IMR-90 (cell line): ENCODE results near the gene ZNF653. TPM values are rescaled to one million over a fixed set of nuclear protein-coding genes. Genes with fewer than 3 reads are reported as not detected.

ENCODE experiments used
- ATAC-seq: fragments of 200-7000 bp; cut with Tn5 transposase; 2 replicates; pipeline ENCODE4 v1.9.1; 2020; ENCODE audit warnings: low read depth, mild to moderate bottlenecking, moderate library complexity
- BruUV-seq: library from RNA; stranded (reverse); fragments of 400-500 nt; replicated peaks from 2 replicates; lab custom pipeline; 2021; lab: Mats Ljungman, UMichigan
- CTCF ChIA-PET: fragments of 300-600 bp; formaldehyde crosslinking; extraction: SDS; loops from one replicate; lab custom pipeline; 2021; ENCODE audit warnings: antibody characterized with exemption; lab: Yijun Ruan, JAX
- POLR2A ChIA-PET: fragments of 300-600 bp; sonication (Branson Sonifier 250); formaldehyde crosslinking; loops from one replicate; lab custom pipeline; 2022; ENCODE audit warnings: antibody characterized with exemption; ENCODE audit not compliant: unreplicated experiment; lab: Charles Lee
- DNase-seq: peaks from one replicate; pipeline ENCODE4 v3.0.0; 2013
- H2AFZ ChIP-seq: replicated peaks from 2 replicates; pipeline ENCODE3; 2013; ENCODE audit warnings: low read length, mild to moderate bottlenecking; ENCODE audit not compliant: poor library complexity
- H2AK5ac ChIP-seq: 2 replicates; pipeline ENCODE4 v1.6.1; 2013; ENCODE audit warnings: low read depth, low read length, inconsistent platforms
- H2AK9ac ChIP-seq: replicated peaks from 2 replicates; pipeline ENCODE3; 2013; ENCODE audit warnings: mild to moderate bottlenecking, low read depth, low read length, moderate library complexity; ENCODE audit not compliant: poor library complexity
- H2BK120ac ChIP-seq: 2 replicates; pipeline ENCODE4 v1.6.1; 2013; ENCODE audit warnings: low read depth, low read length, inconsistent platforms
- H2BK15ac ChIP-seq: 3 replicates; pipeline ENCODE4 v1.6.1; 2013; ENCODE audit warnings: low read depth, low read length, inconsistent platforms
- H2BK20ac ChIP-seq: 2 replicates; pipeline ENCODE4 v1.6.1; 2013; ENCODE audit warnings: low read depth, mild to moderate bottlenecking, inconsistent platforms, low read length, moderate library complexity
- H2BK5ac ChIP-seq: 2 replicates; pipeline ENCODE4 v1.6.1; 2013; ENCODE audit warnings: mild to moderate bottlenecking, low read depth, low read length, inconsistent platforms; ENCODE audit not compliant: poor library complexity, severe bottlenecking
- H3K14ac ChIP-seq: replicated peaks from 2 replicates; pipeline ENCODE4 v1.6.1; 2013; ENCODE audit warnings: low read depth, low read length, inconsistent platforms
- H3K18ac ChIP-seq: 2 replicates; pipeline ENCODE4 v1.6.1; 2013; ENCODE audit warnings: low read depth, low read length, control low read depth
- H3K23ac ChIP-seq: 2 replicates; pipeline ENCODE4 v1.6.1; 2013; ENCODE audit warnings: low read depth, low read length, inconsistent platforms
- H3K27ac ChIP-seq: 2 replicates; pipeline ENCODE4 v1.5.1; 2013; ENCODE audit warnings: mild to moderate bottlenecking, control low read depth, low read length; ENCODE audit not compliant: insufficient read depth
- H3K27me3 ChIP-seq: 2 replicates; pipeline ENCODE4 v1.6.1; 2013; ENCODE audit warnings: low read length; ENCODE audit not compliant: control insufficient read depth, insufficient read depth
- H3K36me3 ChIP-seq: 2 replicates; pipeline ENCODE4 v1.6.1; 2013; ENCODE audit warnings: low read length, mixed read lengths; ENCODE audit not compliant: control insufficient read depth, insufficient read depth
- H3K4ac ChIP-seq: 2 replicates; pipeline ENCODE4 v1.6.1; 2013; ENCODE audit warnings: low read depth, low read length, inconsistent platforms
- H3K4me1 ChIP-seq: 2 replicates; pipeline ENCODE4 v1.6.1; 2013; ENCODE audit warnings: low read length, mixed read lengths; ENCODE audit not compliant: control insufficient read depth, insufficient read depth
- H3K4me2 ChIP-seq: 2 replicates; pipeline ENCODE4 v1.6.1; 2013; ENCODE audit warnings: low read depth, mild to moderate bottlenecking, control low read depth, low read length, moderate library complexity
- H3K4me3 ChIP-seq: 2 replicates; pipeline ENCODE4 v1.5.1; 2013; ENCODE audit warnings: low read depth, mild to moderate bottlenecking, control low read depth, low read length, moderate library complexity; ENCODE audit not compliant: insufficient read depth
- H3K56ac ChIP-seq: 2 replicates; pipeline ENCODE4 v1.6.1; 2013; ENCODE audit warnings: low read length, inconsistent platforms; ENCODE audit not compliant: insufficient read depth; ENCODE audit errors: extremely low read depth
- H3K79me1 ChIP-seq, 2 experiments: 2 replicates each; pipeline ENCODE4 v1.6.1; 2013; ENCODE audit warnings: low read length in 2 of 2, inconsistent platforms in 1 of 2, low read depth in 1 of 2
- H3K9ac ChIP-seq: 2 replicates; pipeline ENCODE4 v1.6.1; 2013; ENCODE audit warnings: low read depth, low read length, control low read depth
- H3K9me1 ChIP-seq: 2 replicates; pipeline ENCODE4 v1.6.1; 2013; ENCODE audit warnings: low read length, inconsistent platforms; ENCODE audit not compliant: insufficient read depth
- H3K9me3 ChIP-seq: 2 replicates; pipeline ENCODE4 v1.6.1; 2013; ENCODE audit warnings: low read length; ENCODE audit not compliant: control insufficient read depth, insufficient read depth
- H4K20me1 ChIP-seq: 2 replicates; pipeline ENCODE4 v1.6.1; 2013; ENCODE audit warnings: low read length, inconsistent platforms; ENCODE audit not compliant: insufficient read depth
- H4K5ac ChIP-seq: 2 replicates; pipeline ENCODE4 v1.6.1; 2013; ENCODE audit warnings: mild to moderate bottlenecking, low read depth, low read length, control low read depth
- H4K8ac ChIP-seq, 2 experiments: 2 replicates each; pipeline ENCODE4 v1.6.1; 2013; ENCODE audit warnings: low read depth in 2 of 2, low read length in 2 of 2, control low read depth in 1 of 2, inconsistent platforms in 1 of 2
- H4K91ac ChIP-seq: 2 replicates; pipeline ENCODE4 v1.6.1; 2013; ENCODE audit warnings: low read depth, low read length, inconsistent platforms; ENCODE audit not compliant: insufficient read depth
- MAZ ChIP-seq: IDR thresholded peaks from 2 replicates; pipeline ENCODE4 v1.6.1; 2012; ENCODE audit warnings: low read depth, mild to moderate bottlenecking, low read length, improper control_type of control experiment, moderate library complexity, borderline replicate concordance
- POLR2A ChIP-seq: IDR thresholded peaks from 2 replicates; pipeline ENCODE4 v1.6.1; 2012; ENCODE audit warnings: mild to moderate bottlenecking, low read depth, low read length
- WGBS, 2 experiments: methylation state at CpG; one replicate each; pipeline versions ENCODE4 v1.1.5 to v1.1.7; 2013; ENCODE audit warnings: missing lambda C conversion rate in 2 of 2; ENCODE audit not compliant: insufficient read length in 1 of 2; ENCODE audit errors: extremely low coverage in 2 of 2; 5-methylcytosine and 5-hydroxymethylcytosine counted together
- dilution Hi-C: fragments of 300-500 bp; cut with HindIII; formaldehyde crosslinking; loops from one replicate; pipeline ENCODE4 v1.14.3; 2018; ENCODE audit warnings: low sequenced_read_pairs; ENCODE audit not compliant: unreplicated experiment
- in situ Hi-C: fragments of 300-500 bp; cut with MboI; formaldehyde crosslinking; loops from 3 replicates; pipeline ENCODE4 v1.14.3; 2019; ENCODE audit warnings: low sequenced_read_pairs, inconsistent platforms, mixed read lengths
- intact Hi-C: fragments of 100-400 bp; cut with micrococcal nuclease; formaldehyde crosslinking; loops from 2 replicates; pipeline ENCODE4 v1.10.0; 2022
- polyA plus RNA-seq, 3 experiments: library from polyadenylated mRNA; depleted of rRNA; stranded (reverse); fragments of >200 nt; gene quantifications; 2 replicates each; pipeline ENCODE4 v1.2.3, GENCODE V29; 2012; ENCODE audit warnings: low replicate concordance in 1 of 3
- total RNA-seq: library from RNA; depleted of rRNA; stranded (reverse); fragments of >200 nt; gene quantifications from 2 replicates; pipeline ENCODE4 v1.2.3, GENCODE V29; 2012

Gene ZNF653
- total and polyA plus RNA-seq, 2 of the 4 experiments (the other 2 are of a cell fraction): 3.9 to 9.0 TPM

GRCh38 chr19:11539495-11540365, 34.1 kb upstream of the ZNF653 start:
- Histone ChIP-seq H2BK15ac (peak overlapping the region; percentile 99; the same call in 2 of the 3 replicates), H3K56ac (peak overlapping the region; percentile 92), H3K4me3 (peak overlapping the region; percentile 65), H3K4ac (peak overlapping the region; percentile 97), H2AFZ (peak overlapping the region; percentile 91), H3K27ac (peak overlapping the region; percentile 91), H2AK5ac (peak overlapping the region; percentile 99), H3K23ac (peak overlapping the region; percentile 92), H3K4me2 (peak overlapping the region; percentile 87), H4K5ac (peak overlapping the region; percentile 94), H3K27me3 (no peaks in the 10 kb centered on the region), H3K14ac (peak overlapping the region; percentile 94), H3K4me1 (peaks cover 21% of the 10 kb centered on the region), H2BK5ac (peak overlapping the region; percentile 85), H3K79me1 (peaks cover 7 to 31% of the 10 kb centered on the region in 2 experiments), H2BK120ac (peak overlapping the region; percentile 87), H3K36me3 (peaks cover 9% of the 10 kb centered on the region), H4K20me1 (no peaks in the 10 kb centered on the region), H4K91ac (peak overlapping the region; percentile 96), H3K9ac (peak overlapping the region; percentile 93), H3K9me1 (peaks cover 17% of the 10 kb centered on the region), H3K9me3 (no peaks in the 10 kb centered on the region), H4K8ac (peak overlapping the region; percentile 89 to 99), H2BK20ac (peak overlapping the region; percentile 63), H3K18ac (peak overlapping the region; percentile 84), H2AK9ac (peak overlapping the region; percentile 98)
- in situ Hi-C loops: no loop called here
- 0% methylated on average over 1 of the region's 36 CpGs; no CpG with 5 or more reads in 1 of the 2 experiments for WGBS, 2 experiments
- DNase-seq (peak; percentile 22), ATAC-seq (peak; percentile 68)
- ChIA-PET CTCF (no interaction called here), POLR2A (no interaction called here)
- dilution Hi-C loops: no loop called here
- TF ChIP-seq MAZ: peak; percentile 23; the same call in 1 of the 2 replicates
- TF ChIP-seq POLR2A: no peak; the same call in 1 of the 2 replicates
- BruUV-seq: no TSS peak
- intact Hi-C loops: loop anchor here (2.0 kb wide), 1 partner anchor 19 kb away; the partner anchor contains the start of gene ELOF1
